GM18505 (cell line): Measurements from ENCODE around the gene LINGO1.

ENCODE experiments used
- ATAC-seq: cut with Tn5 transposase; IDR thresholded peaks from one replicate; pipeline ENCODE4 v1.9.1; 2021; ENCODE audit not compliant: unreplicated experiment
- POLR2A ChIP-seq: IDR thresholded peaks from 4 replicates; pipeline ENCODE4 v1.6.1; 2011; ENCODE audit warnings: borderline replicate concordance; ENCODE audit not compliant: insufficient read depth, insufficient read length; ENCODE audit errors: extremely low read depth

The LINGO1 gene

DNA sequence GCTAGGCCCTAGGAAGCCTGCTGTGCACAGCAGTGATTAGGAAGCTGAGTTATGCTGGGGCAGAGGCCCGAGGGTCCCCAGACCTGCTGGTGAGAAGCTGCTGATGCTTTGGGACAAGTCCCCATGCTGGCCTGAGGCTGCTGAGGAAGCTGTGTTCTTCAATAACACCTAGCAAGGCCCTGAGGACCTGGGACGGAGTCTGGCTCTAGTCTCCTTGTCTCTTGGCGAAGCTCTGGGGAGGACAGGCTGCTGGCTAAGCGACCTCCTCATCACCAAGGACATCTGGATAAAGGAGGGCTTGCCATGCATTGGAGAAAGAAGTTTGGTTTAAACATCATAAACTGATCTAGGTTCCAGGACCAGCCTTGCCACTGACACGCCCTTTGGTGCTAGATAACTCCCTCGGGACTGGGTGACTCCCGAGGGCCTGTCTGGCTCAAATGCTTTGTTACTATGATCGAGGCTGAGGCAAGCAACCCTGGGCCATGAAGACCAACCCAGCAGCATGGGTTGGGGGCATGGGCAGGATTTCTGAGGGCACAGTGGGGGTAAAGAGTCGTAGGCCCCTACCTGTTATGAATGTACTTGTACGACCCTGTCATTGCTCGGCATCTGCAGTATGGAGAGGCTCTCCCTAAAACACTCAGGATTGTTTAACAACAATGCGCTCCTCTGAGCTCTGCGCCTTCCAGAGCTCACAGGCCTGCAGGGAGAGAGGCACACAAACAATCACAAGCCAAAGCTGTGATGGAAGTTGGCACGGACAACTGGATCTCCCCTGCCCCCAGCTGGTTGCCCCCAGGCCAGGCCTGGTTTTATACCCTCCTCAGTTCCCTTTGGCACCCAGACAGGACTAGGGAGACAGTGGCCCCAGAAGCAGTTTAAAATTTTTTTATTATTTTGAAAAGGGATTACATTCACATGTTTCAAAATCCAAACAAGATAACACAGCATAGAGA, 64.4 kb downstream of the LINGO1 start:
- TF ChIP-seq POLR2A, result no peak
- ATAC-seq, result no peak

DNA sequence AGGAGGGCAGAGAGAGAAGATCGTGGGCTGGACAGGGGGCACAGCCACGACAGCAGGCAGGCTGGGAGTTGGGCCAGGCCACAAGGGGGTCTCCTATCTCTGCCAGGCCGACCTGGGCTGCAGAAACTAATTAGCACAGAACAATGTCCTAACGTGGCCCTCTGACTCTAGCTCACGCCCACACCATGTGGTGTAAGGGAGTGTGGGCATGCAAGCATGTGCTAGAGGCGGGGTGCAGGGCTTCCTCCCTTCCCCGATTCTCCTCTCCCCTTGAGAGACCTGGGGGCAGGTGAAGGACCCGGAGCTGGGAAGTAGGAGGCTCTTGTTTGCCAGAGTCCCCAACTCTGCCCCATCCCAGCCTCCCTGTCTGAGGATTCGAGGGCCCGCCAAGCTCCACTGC, 65.5 kb downstream of the LINGO1 start:
- ATAC-seq, result no peak
- TF ChIP-seq POLR2A, result no peak

DNA sequence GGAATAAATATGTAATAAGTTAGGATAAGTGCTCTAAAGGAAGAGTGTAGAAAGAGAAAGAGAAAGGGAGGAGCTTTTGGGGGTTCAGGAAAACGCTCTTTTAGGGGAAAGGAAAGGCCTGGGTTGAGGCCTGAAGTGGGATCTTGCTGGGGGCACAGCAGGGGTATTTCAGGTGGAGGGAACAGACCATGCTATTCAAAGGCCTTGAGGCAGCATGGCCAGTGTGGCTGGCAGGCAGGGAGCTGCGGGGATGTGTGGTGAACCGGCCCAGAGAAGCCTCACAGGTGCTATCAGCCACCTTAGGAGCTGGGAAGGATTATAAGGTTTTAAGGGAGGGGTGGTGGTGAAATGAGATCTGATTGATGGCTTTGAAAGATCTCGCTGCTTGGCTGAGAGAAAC, 66.6 kb downstream of the LINGO1 start:
- ATAC-seq, result no peak
- no peak for TF ChIP-seq POLR2A

DNA sequence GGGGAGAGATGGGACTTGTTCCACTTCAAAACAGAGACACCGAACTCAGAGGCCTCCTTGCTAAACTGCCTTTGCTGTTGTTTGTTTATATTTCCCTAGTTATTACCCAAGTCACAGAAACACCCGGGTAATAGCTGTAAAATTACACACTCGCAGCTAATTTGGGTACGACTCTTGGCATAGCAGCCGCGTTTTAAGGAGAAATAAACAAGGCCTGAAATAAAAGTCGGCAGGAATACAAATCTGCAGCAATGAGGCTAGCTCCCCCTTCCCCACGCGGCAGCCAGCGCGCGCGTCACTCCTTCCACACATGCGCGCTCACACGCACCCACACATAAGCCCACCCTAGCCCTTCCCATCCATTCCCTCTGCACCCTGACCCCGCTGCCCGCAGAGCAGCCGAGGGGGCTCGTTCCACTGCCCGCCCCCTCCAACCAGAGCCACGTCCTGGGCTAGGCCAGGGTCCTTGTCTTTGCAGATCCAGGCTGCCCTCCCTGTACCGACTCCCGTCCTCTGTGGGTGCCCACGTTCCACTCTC, 67.3 kb downstream of the LINGO1 start:
- ATAC-seq, result no peak
- TF ChIP-seq POLR2A, result no peak

DNA sequence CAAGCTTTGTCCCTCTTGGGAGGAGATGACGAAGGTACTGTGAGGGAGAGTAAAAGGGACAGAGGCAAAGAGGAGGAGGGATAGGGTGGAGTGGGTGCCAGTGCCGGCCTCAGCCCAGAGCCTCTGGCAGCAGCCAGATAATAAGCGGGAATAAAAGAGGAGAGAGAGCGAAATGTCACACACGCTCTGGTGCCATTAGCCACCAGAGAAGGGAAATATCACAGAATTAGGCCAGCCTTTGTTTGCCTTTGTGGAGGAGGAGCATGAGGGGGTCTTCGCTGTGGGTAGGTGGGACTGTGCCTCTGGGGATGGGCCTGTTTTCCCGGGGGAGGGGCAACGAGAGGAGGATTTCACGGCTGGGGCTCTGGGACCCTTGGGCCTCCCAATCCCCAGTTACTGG, 67.8 kb downstream of the LINGO1 start:
- no peak for TF ChIP-seq POLR2A
- no peak for ATAC-seq

DNA sequence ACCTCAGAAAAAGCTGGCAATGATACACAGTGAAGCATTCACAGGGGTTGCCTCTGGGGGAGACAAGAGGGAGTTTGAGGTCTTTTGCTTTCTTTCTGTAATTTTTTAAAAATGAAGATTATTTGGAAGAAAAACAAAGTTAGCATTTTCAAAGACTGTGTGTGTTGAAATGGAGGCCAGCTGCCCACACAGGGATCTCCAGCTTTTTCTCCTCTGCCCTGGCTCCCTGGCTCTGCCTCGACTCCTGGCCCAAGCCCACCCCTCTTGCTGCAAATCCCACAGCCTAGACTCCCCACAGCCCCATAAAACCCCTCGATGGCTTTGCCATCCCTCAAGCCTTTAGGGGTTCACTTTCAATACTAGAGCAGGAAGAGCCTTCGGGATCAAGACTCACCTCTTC, 68.4 kb downstream of the LINGO1 start:
- no peak for TF ChIP-seq POLR2A
- no peak for ATAC-seq

DNA sequence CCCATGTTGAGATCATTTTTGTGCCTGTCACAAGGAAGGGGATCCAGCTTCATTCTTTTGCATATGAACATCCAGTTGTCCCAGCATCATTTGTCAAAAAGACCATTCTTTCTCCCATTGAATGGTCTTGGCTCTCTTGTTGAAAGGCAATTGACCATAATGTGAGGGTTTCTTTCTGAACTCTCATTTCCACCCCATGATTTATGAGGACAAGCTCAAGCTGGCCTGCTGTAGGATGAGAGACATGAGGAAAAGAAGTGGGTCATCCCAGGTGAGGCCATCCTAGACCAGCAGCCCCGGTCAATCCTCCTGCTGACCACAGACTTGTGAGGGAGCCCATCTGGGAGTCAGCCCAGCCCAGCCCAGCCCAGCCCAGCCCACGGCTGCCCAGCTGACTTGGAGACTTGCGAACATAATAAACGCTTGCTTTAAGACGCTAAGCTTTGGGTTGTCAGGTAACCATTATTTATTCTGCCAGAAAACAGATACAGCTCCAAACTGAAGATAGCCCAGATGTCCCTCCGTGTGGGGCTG, 69.0 kb downstream of the LINGO1 start:
- ATAC-seq, result no peak
- TF ChIP-seq POLR2A, result no peak
